Natural killer cell (primary cell): ENCODE results near the gene NBR1. TPM values are rescaled to one million over a fixed set of nuclear protein-coding genes. Genes with fewer than 3 reads are reported as not detected.
A peak's percentile ranks its signal among the peaks of the same experiment; 100 is the strongest.

ENCODE experiments used
- ATAC-seq, 3 donors: fragments of 150-1000 bp in 2 of 3; fragments of 200-7000 bp in 1 of 3; cut with Tn5 transposase; 1 replicate in 1 of 3; 2 replicates in 2 of 3; pipeline ENCODE4 v1.10.0; 2021; ENCODE audit warnings: mild to moderate bottlenecking in 2 of 3, moderate library complexity in 2 of 3
- DNase-seq, 2 donors: peaks; one replicate each; pipeline versions ENCODE4 v3.0.0 to v3.0.0-alpha.2; 2013 to 2021; ENCODE audit warnings: mixed read lengths in 1 of 2
- H3K27ac ChIP-seq: one replicate; pipeline ENCODE4 v1.5.1; 2013; ENCODE audit warnings: mild to moderate bottlenecking, low read length
- H3K27me3 ChIP-seq: one replicate; pipeline ENCODE4 v1.6.1; 2013; ENCODE audit warnings: low read length; ENCODE audit not compliant: control insufficient read depth, insufficient read depth
- H3K36me3 ChIP-seq: one replicate; pipeline ENCODE4 v1.6.1; 2013; ENCODE audit warnings: low read length; ENCODE audit not compliant: control insufficient read depth, insufficient read depth
- H3K4me1 ChIP-seq: one replicate; pipeline ENCODE4 v1.6.1; 2013; ENCODE audit warnings: low read length; ENCODE audit not compliant: control insufficient read depth, insufficient read depth
- H3K4me3 ChIP-seq: one replicate; pipeline ENCODE4 v1.5.1; 2013; ENCODE audit warnings: low read length
- H3K9me3 ChIP-seq: one replicate; pipeline ENCODE4 v1.6.1; 2013; ENCODE audit warnings: low read length; ENCODE audit not compliant: control insufficient read depth, insufficient read depth
- H3K27ac Mint-ChIP-seq, 2 donors: one replicate each; pipeline ENCODE4 v1.8.0; 2022; ENCODE audit warnings: mild to moderate bottlenecking in 2 of 2, mixed read lengths in 2 of 2, moderate library complexity in 1 of 2
- H3K27me3 Mint-ChIP-seq, 2 donors: one replicate each; pipeline ENCODE4 v1.8.0; 2022; ENCODE audit warnings: low read depth in 2 of 2, mixed read lengths in 2 of 2
- H3K36me3 Mint-ChIP-seq: one replicate; pipeline ENCODE4 v1.8.0; 2022; ENCODE audit warnings: mixed read lengths
- H3K4me1 Mint-ChIP-seq, 2 donors: one replicate each; pipeline ENCODE4 v1.8.0; 2022; ENCODE audit warnings: mixed read lengths in 2 of 2
- H3K4me3 Mint-ChIP-seq: one replicate; pipeline ENCODE4 v1.8.0; 2022; ENCODE audit warnings: mild to moderate bottlenecking, moderate library complexity, mixed read lengths
- H3K9me3 Mint-ChIP-seq, 2 donors: one replicate each; pipeline ENCODE4 v1.8.0; 2022; ENCODE audit warnings: mixed read lengths in 2 of 2
- CTCF ChIP-seq: fragments of 200-600 bp; IDR thresholded peaks from one replicate; pipeline ENCODE4 v1.8.0; 2022; ENCODE audit warnings: antibody characterized with exemption
- WGBS: methylation state at CpG from one replicate; pipeline ENCODE4 v1.1.7; 2013; ENCODE audit warnings: missing lambda C conversion rate; ENCODE audit not compliant: insufficient coverage; 5-methylcytosine and 5-hydroxymethylcytosine counted together
- intact Hi-C: fragments of 100-400 bp; cut with micrococcal nuclease; formaldehyde crosslinking; loops from one replicate; pipeline ENCODE4 v1.14.2; 2022
- total RNA-seq, 4 donors: library from RNA; stranded (reverse); fragments of 120-200 nt in 1 of 4; gene quantifications; one replicate each; pipeline versions ENCODE4 v1.2.3 to v1.2.4, GENCODE V29; 2013 to 2022

NBR1 gene
- total RNA-seq, 3 donors from 2014 or later (not counting 1 experiment from before 2014, with no cell fraction given): 63.3 to 74.8 (median 67.0) TPM

DNA sequence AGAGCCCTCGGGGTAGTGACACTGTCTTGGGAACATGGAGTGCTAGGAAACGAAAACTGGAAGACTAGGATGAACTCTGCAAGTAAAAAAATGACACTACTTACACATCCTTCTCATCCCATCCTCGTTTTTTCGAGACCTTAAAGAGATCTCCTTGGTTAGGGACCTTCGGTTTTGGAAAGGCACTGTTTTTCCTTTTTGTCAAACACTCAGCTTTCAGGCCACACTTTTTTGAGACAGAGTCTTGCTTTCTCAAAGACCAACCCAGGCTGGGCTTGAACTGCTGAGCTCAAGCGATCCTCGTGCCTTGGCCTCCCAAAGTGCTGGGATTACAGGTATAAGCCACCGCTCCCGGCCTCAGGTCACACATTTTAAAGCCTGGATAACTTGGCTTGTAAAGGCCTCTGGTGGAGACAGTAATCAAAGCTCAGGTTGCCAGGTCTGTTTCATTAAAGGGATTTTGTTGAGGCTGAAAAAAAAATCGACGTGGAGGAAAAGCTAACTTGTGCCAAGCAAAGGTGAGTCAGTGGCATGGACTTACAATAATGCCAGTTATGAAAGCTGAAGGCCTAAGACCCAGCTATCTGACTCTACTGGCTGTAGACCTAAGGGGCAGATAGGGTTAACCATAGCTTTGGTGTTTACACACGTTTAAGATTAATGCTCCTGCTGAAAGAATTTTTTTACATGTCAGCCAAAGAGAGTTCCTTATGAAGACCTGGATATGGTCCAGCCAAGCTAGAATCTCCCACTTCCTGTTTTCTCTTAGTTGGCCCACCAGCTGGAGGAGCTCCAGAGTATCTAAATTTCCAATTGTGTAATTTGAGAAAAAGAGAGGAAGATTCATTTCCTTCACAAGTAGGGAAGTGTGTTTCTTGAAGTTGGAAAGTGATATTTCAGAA is 823 bp downstream of the NBR1 start:
- Histone ChIP-seq H3K9me3 (no peaks in the 10 kb centered on the region), H3K36me3 (peaks cover 11% of the 10 kb centered on the region), H3K27ac (peak overlapping the region; percentile 99), H3K4me1 (peaks cover 28% of the 10 kb centered on the region), H3K4me3 (peak overlapping the region; percentile 87), H3K27me3 (no peaks in the 10 kb centered on the region)
- peak in 1 of 2 donors; percentile 43 for DNase-seq
- Mint-ChIP-seq H3K36me3 (peaks cover 12% of the 10 kb centered on the region), H3K9me3 (no peaks in the 10 kb centered on the region), H3K27ac (no peak overlapping the region), H3K27me3 (no peaks in the 10 kb centered on the region), H3K4me1 (peaks cover 25 to 29% of the 10 kb centered on the region in 2 donors), H3K4me3 (no peak overlapping the region)
- intact Hi-C loops: loop anchor here (1.0 to 10.0 kb wide), 6 partner anchors 40 to 310 kb away; partner anchors contain the start of genes BRCA1, DHX8, TMEM106A and VAT1
- ATAC-seq: no peak
- 15% methylated on average over 12 of the region's 12 CpGs for WGBS
- TF ChIP-seq CTCF: no peak

DNA sequence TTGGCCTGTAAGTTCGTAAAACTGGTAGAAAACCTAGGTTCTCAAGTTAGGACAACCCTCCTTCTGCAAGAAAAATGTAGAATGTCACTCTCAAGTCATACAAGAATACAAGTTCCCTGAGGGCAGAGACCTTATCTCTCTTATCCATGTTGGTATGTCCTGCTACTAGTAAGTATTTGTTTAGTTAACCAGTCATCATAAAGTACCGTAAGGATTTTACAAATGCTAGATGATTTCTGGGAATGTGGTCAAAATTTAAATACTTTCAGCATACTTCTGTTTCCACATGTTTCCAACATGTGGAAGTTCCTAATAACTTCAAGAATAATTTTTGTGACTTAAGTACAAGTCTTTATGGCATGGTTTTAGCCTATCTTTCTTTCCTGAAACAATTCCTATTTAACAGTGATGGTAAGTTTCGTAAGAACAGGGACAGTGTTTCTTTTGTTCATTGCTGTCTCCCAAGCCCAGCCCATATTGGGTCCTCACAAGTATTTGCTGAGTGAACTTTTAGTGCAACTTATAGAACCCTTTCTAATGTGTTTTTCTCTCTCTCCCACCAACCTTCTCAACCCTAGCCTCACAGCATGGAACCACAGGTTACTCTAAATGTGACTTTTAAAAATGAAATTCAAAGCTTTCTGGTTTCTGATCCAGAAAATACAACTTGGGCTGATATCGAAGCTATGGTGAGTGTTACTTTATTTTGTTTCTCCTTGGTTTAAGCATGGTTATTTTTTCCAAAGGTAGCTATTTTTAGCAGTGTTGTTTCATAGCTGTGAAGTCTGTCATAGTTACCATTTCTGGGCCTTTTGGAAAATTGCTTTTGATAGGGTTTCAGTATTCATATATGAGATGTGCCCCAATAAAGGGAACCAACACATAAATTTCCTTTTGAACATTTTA is 4.5 kb downstream of the NBR1 start:
- no peaks in the 10 kb centered on the region for H3K27me3 ChIP-seq
- H3K4me3 ChIP-seq: no peak overlapping the region
- Mint-ChIP-seq H3K36me3 (peaks cover 18% of the 10 kb centered on the region), H3K4me1 (peaks cover 32 to 36% of the 10 kb centered on the region in 2 donors), H3K27me3 (no peaks in the 10 kb centered on the region), H3K9me3 (no peaks in the 10 kb centered on the region), H3K4me3 (peak overlapping the region; percentile 2), H3K27ac (peak overlapping the region; percentile 73 to 90)
- DNase-seq: no peak
- ATAC-seq: no peak
- no peaks in the 10 kb centered on the region for H3K9me3 ChIP-seq
- no peak for TF ChIP-seq CTCF
- peaks cover 40% of the 10 kb centered on the region for H3K36me3 ChIP-seq
- intact Hi-C loops: loop anchor here (10.0 kb wide), 1 partner anchor 139 kb away; no protein-coding TSS in a partner anchor
- H3K4me1 ChIP-seq: peaks cover 16% of the 10 kb centered on the region
- no peak overlapping the region for H3K27ac ChIP-seq
- WGBS: 93% methylated on average over 3 of the region's 4 CpGs

GRCh38 chr17:43176119-43176570 is 5.1 kb downstream of the NBR1 start:
- no peak overlapping the region for H3K4me3 ChIP-seq
- peaks cover 45% of the 10 kb centered on the region for H3K36me3 ChIP-seq
- H3K4me1 Mint-ChIP-seq: peaks cover 32 to 36% of the 10 kb centered on the region in 2 donors
- ATAC-seq (no peak), DNase-seq (peak in 1 of 2 donors; percentile 13)
- H3K9me3 Mint-ChIP-seq: no peaks in the 10 kb centered on the region
- H3K36me3 Mint-ChIP-seq: peaks cover 18% of the 10 kb centered on the region
- no peaks in the 10 kb centered on the region for H3K9me3 ChIP-seq
- no peaks in the 10 kb centered on the region for H3K27me3 Mint-ChIP-seq
- intact Hi-C loops: loop anchor here (10.0 kb wide), 1 partner anchor 139 kb away; no protein-coding TSS in a partner anchor
- WGBS: 47% methylated on average over 2 of the region's 2 CpGs
- peak overlapping the region; percentile 73 to 90 for H3K27ac Mint-ChIP-seq
- H3K27me3 ChIP-seq: no peaks in the 10 kb centered on the region
- no peak for TF ChIP-seq CTCF
- H3K4me1 ChIP-seq: peaks cover 16% of the 10 kb centered on the region
- H3K27ac ChIP-seq: no peak overlapping the region
- H3K4me3 Mint-ChIP-seq: peak overlapping the region; percentile 2
